ENCODE data around the gene MBNL1. TPM values are rescaled to one million over a fixed set of nuclear protein-coding genes. Genes with fewer than 3 reads are reported as not detected.

The MBNL1 gene
- total RNA-seq, 2 experiments from 2014 or later, result 163 to 174 TPM

- Histone ChIP-seq H3K9me3 (ENCODE audit: low read length) (peaks cover 4% of the 10 kb centered on the region; the same call in 1 of the 2 replicates), H4K20me1 (ENCODE audit: insufficient read depth, low read length) (peaks cover 9% of the 10 kb centered on the region; the same call in 1 of the 2 replicates), H3K36me3 (ENCODE audit: insufficient read depth, low read length) (peaks cover 45% of the 10 kb centered on the region), H3K9me2 (ENCODE audit: insufficient read depth, low read length) (no peaks in the 10 kb centered on the region), H3K4me1 (ENCODE audit: insufficient read depth, low read length, poor library complexity, severe bottlenecking) (peaks cover 58% of the 10 kb centered on the region), H3K4me3 (ENCODE audit: low read depth, low read length, poor library complexity, severe bottlenecking) (no peak overlapping the region), H3K79me2 (ENCODE audit: insufficient read depth, low read depth, low read length) (peaks cover 95% of the 10 kb centered on the region), H2AFZ (ENCODE audit: low read length) (no peak overlapping the region), H3K4me2 (ENCODE audit: low read length) (no peak overlapping the region), H3K27ac (ENCODE audit: low read depth, low read length, poor library complexity, severe bottlenecking) (no peak overlapping the region)
- TF ChIP-seq EZH2phosphoT487 (IDR thresholded peaks at IDR 0.05; ENCODE audit: borderline replicate concordance, low read depth, low read length), result no peak
- TF ChIP-seq CTCF (conservative IDR thresholded peaks at IDR 0.05; ENCODE audit: low read length), result no peak
- BruUV-seq (replicated peaks), result no TSS peak
- ChIA-PET POLR2A (interaction anchor here (1.2 to 1.6 kb wide), 2 partner anchors 10 to 41 kb away, joined by 3 to 5 read pairs; no protein-coding TSS in a partner anchor), CTCF (ENCODE audit: unreplicated experiment) (no interaction called here)
- intact Hi-C loops (cut with micrococcal nuclease; ENCODE audit: unreplicated experiment), result no loop called here
- no peak for DNase-seq (ENCODE audit: low spot score)
Observed at GRCh38 chr3:152373379-152373778, 104.7 kb downstream of the MBNL1 start.

- H3K9me3 ChIP-seq (ENCODE audit: low read length), result peaks cover 4% of the 10 kb centered on the region; the same call in 1 of the 2 replicates
- H3K79me2 ChIP-seq (ENCODE audit: insufficient read depth, low read depth, low read length), result peaks cover 95% of the 10 kb centered on the region
- intact Hi-C loops (cut with micrococcal nuclease; ENCODE audit: unreplicated experiment), result no loop called here
- no peaks in the 10 kb centered on the region for H3K9me2 ChIP-seq (ENCODE audit: insufficient read depth, low read length)
- H3K4me3 ChIP-seq (ENCODE audit: low read depth, low read length, poor library complexity, severe bottlenecking), result no peak overlapping the region
- peak overlapping the region; percentile 19; the same call in 1 of the 2 replicates for H3K4me2 ChIP-seq (ENCODE audit: low read length)
- peaks cover 50% of the 10 kb centered on the region for H3K36me3 ChIP-seq (ENCODE audit: insufficient read depth, low read length)
- BruUV-seq (replicated peaks), result no TSS peak
- H2AFZ ChIP-seq (ENCODE audit: low read length), result no peak overlapping the region
- peaks cover 59% of the 10 kb centered on the region for H3K4me1 ChIP-seq (ENCODE audit: insufficient read depth, low read length, poor library complexity, severe bottlenecking)
- 0 out of 2 replicates have a peak, but pooled peaks have one; percentile 10 for TF ChIP-seq CTCF (conservative IDR thresholded peaks at IDR 0.05; ENCODE audit: low read length)
- no peak for TF ChIP-seq EZH2phosphoT487 (IDR thresholded peaks at IDR 0.05; ENCODE audit: borderline replicate concordance, low read depth, low read length)
- peaks cover 9% of the 10 kb centered on the region; the same call in 1 of the 2 replicates for H4K20me1 ChIP-seq (ENCODE audit: insufficient read depth, low read length)
- ChIA-PET POLR2A (interaction anchor here (1.0 to 1.8 kb wide), 6 partner anchors 8 to 170 kb away, joined by 3 to 11 read pairs (median 4); no protein-coding TSS in a partner anchor), CTCF (ENCODE audit: unreplicated experiment) (no interaction called here)
- H3K27ac ChIP-seq (ENCODE audit: low read depth, low read length, poor library complexity, severe bottlenecking), result peak overlapping the region; percentile 92
- DNase-seq (ENCODE audit: low spot score), result no peak
Observed at GRCh38 chr3:152374262-152374990, 105.7 kb downstream of the MBNL1 start.

GRCh38 chr3:152375546-152375945 is 106.8 kb downstream of the MBNL1 start:
- H3K27ac ChIP-seq (ENCODE audit: low read depth, low read length, poor library complexity, severe bottlenecking), result peak overlapping the region; percentile 92
- peaks cover 16% of the 10 kb centered on the region; the same call in 1 of the 2 replicates for H4K20me1 ChIP-seq (ENCODE audit: insufficient read depth, low read length)
- DNase-seq (ENCODE audit: low spot score), result peak; percentile 17
- peaks cover 70% of the 10 kb centered on the region for H3K4me1 ChIP-seq (ENCODE audit: insufficient read depth, low read length, poor library complexity, severe bottlenecking)
- peaks cover 4% of the 10 kb centered on the region; the same call in 1 of the 2 replicates for H3K9me3 ChIP-seq (ENCODE audit: low read length)
- POLR2A ChIA-PET, result interaction anchor here (0.7 to 1.8 kb wide), 9 partner anchors 8 to 171 kb away, joined by 3 to 11 read pairs (median 4); no protein-coding TSS in a partner anchor
- peak overlapping the region; percentile 92 for H3K4me2 ChIP-seq (ENCODE audit: low read length)
- H2AFZ ChIP-seq (ENCODE audit: low read length), result no peak overlapping the region
- H3K4me3 ChIP-seq (ENCODE audit: low read depth, low read length, poor library complexity, severe bottlenecking), result no peak overlapping the region
- intact Hi-C loops (cut with micrococcal nuclease; ENCODE audit: unreplicated experiment), result no loop called here
- H3K9me2 ChIP-seq (ENCODE audit: insufficient read depth, low read length), result no peaks in the 10 kb centered on the region
- no TSS peak for BruUV-seq (replicated peaks)
- no peak for TF ChIP-seq EZH2phosphoT487 (IDR thresholded peaks at IDR 0.05; ENCODE audit: borderline replicate concordance, low read depth, low read length)
- TF ChIP-seq CTCF (conservative IDR thresholded peaks at IDR 0.05; ENCODE audit: low read length), result no peak
- H3K36me3 ChIP-seq (ENCODE audit: insufficient read depth, low read length), result peaks cover 50% of the 10 kb centered on the region
- peaks cover 95% of the 10 kb centered on the region for H3K79me2 ChIP-seq (ENCODE audit: insufficient read depth, low read depth, low read length)
- CTCF ChIA-PET (ENCODE audit: unreplicated experiment), result no interaction called here
